GM12872 (cell line): ENCODE results near the gene WFDC8.

Source experiments
- CTCF ChIP-seq: IDR thresholded peaks from 3 replicates; pipeline ENCODE4 v1.5.1; 2011; ENCODE audit warnings: low read depth, mild to moderate bottlenecking, low read length, moderate library complexity; ENCODE audit not compliant: insufficient read depth

The WFDC8 gene

GRCh38 chr20:45506398-45506797 is 72.7 kb downstream of the WFDC8 start:
- no peak for TF ChIP-seq CTCF

GRCh38 chr20:45503403-45503802 is 75.7 kb downstream of the WFDC8 start:
- no peak for TF ChIP-seq CTCF

- no peak for TF ChIP-seq CTCF
Observed at GRCh38 chr20:45502561-45502960, 76.5 kb downstream of the WFDC8 start.
